Activated CD8-positive, alpha-beta T cell treated with anti-CD3 and anti-CD28 coated beads, Interleukin-2, amount 10 ng/mL, durations not matched to agents 7 days and 5 days (primary cell): ENCODE data around the gene GEMIN7. TPM values are rescaled to one million over a fixed set of nuclear protein-coding genes. Genes with fewer than 3 reads are reported as not detected.

Source experiments
- ATAC-seq: fragments of 150-1000 bp; cut with Tn5 transposase; one replicate; pipeline ENCODE4 v1.10.0; 2021; ENCODE audit warnings: moderate library complexity
- CTCF ChIA-PET: fragments of 350-600 bp; sonication (Branson Sonifier 250); formaldehyde crosslinking; loops from one replicate; lab custom pipeline; 2021; ENCODE audit warnings: antibody characterized with exemption; lab: Charles Lee
- POLR2A ChIA-PET: fragments of 350-600 bp; sonication (Branson Sonifier 250); formaldehyde crosslinking; loops from one replicate; lab custom pipeline; 2021; ENCODE audit warnings: antibody characterized with exemption; lab: Charles Lee
- DNase-seq: peaks from one replicate; pipeline ENCODE4 v3.0.0-alpha.2; 2020
- H3K27ac Mint-ChIP-seq: one replicate; pipeline ENCODE4 v1.8.0; 2021; ENCODE audit warnings: mild to moderate bottlenecking, mixed read lengths
- H3K27me3 Mint-ChIP-seq: one replicate; pipeline ENCODE4 v1.8.0; 2021; ENCODE audit warnings: low read depth, mixed read lengths
- H3K36me3 Mint-ChIP-seq: one replicate; pipeline ENCODE4 v1.8.0; 2021; ENCODE audit warnings: low read depth, mixed read lengths
- H3K4me1 Mint-ChIP-seq: one replicate; pipeline ENCODE4 v1.8.0; 2021; ENCODE audit warnings: low read depth, mixed read lengths
- H3K4me3 Mint-ChIP-seq: one replicate; pipeline ENCODE4 v1.8.0; 2021; ENCODE audit warnings: mild to moderate bottlenecking, mixed read lengths
- H3K9me3 Mint-ChIP-seq: one replicate; pipeline ENCODE4 v1.8.0; 2022; ENCODE audit warnings: mixed read lengths; ENCODE audit not compliant: insufficient read depth
- total RNA-seq, 2 experiments: library from RNA; stranded (reverse); gene quantifications; one replicate each; pipeline ENCODE4 v1.2.3, GENCODE V29; 2021

GEMIN7 gene
- total RNA-seq, 2 experiments from 2014 or later = 30.2 to 31.7 TPM

- Mint-ChIP-seq H3K4me1 (no peaks in the 10 kb centered on the region), H3K36me3 (peaks cover 42% of the 10 kb centered on the region), H3K4me3 (no peak overlapping the region), H3K27ac (no peak overlapping the region), H3K9me3 (no peaks in the 10 kb centered on the region), H3K27me3 (no peaks in the 10 kb centered on the region)
- ChIA-PET CTCF (interaction anchor here (1.4 kb wide), 1 partner anchor 24 kb away, joined by 4 read pairs; no protein-coding TSS in a partner anchor), POLR2A (interaction anchor here (0.8 kb wide), 1 partner anchor 24 kb away, joined by 3 read pairs; no protein-coding TSS in a partner anchor)
- no peak for ATAC-seq
- DNase-seq = no peak
Observed at GRCh38 chr19:45063851-45064801, 14.9 kb upstream of the GEMIN7 start.

DNA sequence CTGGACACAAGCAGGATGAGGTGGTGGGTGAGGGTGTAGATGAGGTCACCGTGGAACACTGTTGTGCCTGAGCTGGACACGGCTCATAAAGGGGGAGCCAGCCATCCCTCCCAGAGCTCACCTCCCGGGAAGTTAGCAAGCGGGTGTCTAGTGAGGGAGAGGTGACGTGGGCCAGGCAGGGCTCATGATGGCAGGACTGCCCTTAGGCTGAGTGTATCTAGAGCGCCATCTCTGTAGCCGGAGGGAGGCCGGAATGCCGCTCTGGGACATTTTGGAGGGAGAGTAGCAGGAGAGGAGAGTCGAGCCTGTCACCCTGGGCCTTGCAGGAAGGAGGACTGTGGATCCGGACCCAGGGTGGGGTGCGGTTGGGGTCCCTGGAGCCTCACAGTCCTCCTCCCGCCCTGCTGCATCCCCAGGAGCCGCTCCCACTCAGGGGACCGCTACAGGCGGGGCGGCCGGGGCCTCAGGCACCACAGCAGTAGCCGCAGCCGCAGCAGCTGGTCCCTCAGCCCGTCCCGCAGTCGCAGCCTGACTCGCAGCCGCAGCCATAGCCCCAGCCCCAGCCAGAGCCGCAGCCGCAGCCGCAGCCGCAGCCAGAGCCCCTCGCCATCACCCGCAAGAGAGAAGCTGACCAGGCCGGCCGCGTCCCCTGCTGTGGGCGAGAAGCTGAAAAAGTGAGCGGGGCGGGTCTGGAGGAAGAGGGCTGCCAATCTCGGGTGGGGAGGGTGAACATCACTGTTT lies 12.0 kb upstream of the GEMIN7 start:
- H3K4me1 Mint-ChIP-seq = no peaks in the 10 kb centered on the region
- H3K27ac Mint-ChIP-seq = no peak overlapping the region
- no peak for DNase-seq
- ChIA-PET CTCF (interaction anchor here (1.3 kb wide), 1 partner anchor 50 kb away, joined by 3 read pairs; no protein-coding TSS in a partner anchor), POLR2A (no interaction called here)
- no peak for ATAC-seq
- peaks cover 43% of the 10 kb centered on the region for H3K36me3 Mint-ChIP-seq
- no peak overlapping the region for H3K4me3 Mint-ChIP-seq
- H3K27me3 Mint-ChIP-seq = no peaks in the 10 kb centered on the region
- no peaks in the 10 kb centered on the region for H3K9me3 Mint-ChIP-seq

DNA sequence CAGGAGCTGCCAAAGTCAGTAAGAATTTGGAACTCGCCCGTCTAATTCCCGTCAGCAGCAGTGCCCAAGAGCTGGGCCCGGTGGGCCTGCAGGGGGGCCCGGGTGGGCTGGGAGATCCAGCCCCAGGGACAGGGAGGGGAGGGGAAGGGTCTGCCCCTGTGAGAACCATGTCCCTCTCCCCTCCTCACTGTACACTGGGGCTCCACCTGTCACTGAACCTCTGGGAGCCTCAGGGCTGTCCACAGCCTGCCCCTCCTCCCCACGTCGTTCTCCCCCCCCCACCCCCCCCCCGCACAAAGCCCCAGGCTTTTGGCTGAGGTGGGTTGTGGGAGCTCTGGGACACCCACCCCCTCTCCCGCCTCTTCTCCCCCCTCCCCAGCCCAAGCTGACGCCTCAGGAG lies 11.0 kb upstream of the GEMIN7 start:
- H3K36me3 Mint-ChIP-seq = peaks cover 41% of the 10 kb centered on the region
- POLR2A ChIA-PET = no interaction called here
- no peaks in the 10 kb centered on the region for H3K9me3 Mint-ChIP-seq
- H3K4me3 Mint-ChIP-seq = no peak overlapping the region
- H3K27ac Mint-ChIP-seq = no peak overlapping the region
- H3K27me3 Mint-ChIP-seq = no peaks in the 10 kb centered on the region
- DNase-seq (no peak), ATAC-seq (no peak)
- CTCF ChIA-PET = no interaction called here
- H3K4me1 Mint-ChIP-seq = peaks cover 2% of the 10 kb centered on the region

DNA sequence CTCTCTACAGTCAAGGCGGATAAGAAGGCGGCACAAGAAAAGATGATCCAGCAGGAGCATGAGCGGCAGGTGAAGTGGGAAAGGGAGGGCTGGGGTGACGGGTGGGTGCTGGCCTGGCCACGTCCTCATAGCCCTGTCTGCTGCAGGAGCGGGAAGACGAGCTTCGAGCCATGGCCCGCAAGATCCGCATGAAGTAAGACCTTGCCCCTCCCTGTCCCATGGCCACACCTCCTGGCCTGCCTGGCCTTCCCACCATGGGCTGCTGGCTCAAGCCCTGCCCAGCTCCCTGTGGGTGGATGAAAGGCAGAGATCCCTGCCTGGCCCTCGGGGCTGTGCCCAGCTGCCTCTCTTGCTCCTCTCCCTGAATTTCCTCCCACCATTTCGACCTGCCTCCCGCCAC lies 10.0 kb upstream of the GEMIN7 start:
- peaks cover 36% of the 10 kb centered on the region for H3K36me3 Mint-ChIP-seq
- ATAC-seq = peak; percentile 5
- ChIA-PET CTCF (interaction anchor here (1.5 kb wide), 1 partner anchor 10 kb away, joined by 6 read pairs; no protein-coding TSS in a partner anchor), POLR2A (no interaction called here)
- H3K4me1 Mint-ChIP-seq = peaks cover 2% of the 10 kb centered on the region
- no peaks in the 10 kb centered on the region for H3K9me3 Mint-ChIP-seq
- DNase-seq = no peak
- no peak overlapping the region for H3K4me3 Mint-ChIP-seq
- H3K27ac Mint-ChIP-seq = no peak overlapping the region
- no peaks in the 10 kb centered on the region for H3K27me3 Mint-ChIP-seq

GRCh38 chr19:45070214-45070613 lies 8.8 kb upstream of the GEMIN7 start:
- ChIA-PET CTCF (no interaction called here), POLR2A (no interaction called here)
- H3K9me3 Mint-ChIP-seq = no peaks in the 10 kb centered on the region
- H3K4me1 Mint-ChIP-seq = peaks cover 9% of the 10 kb centered on the region
- H3K27ac Mint-ChIP-seq = no peak overlapping the region
- H3K27me3 Mint-ChIP-seq = no peaks in the 10 kb centered on the region
- H3K36me3 Mint-ChIP-seq = peaks cover 35% of the 10 kb centered on the region
- no peak overlapping the region for H3K4me3 Mint-ChIP-seq
- ATAC-seq (no peak), DNase-seq (no peak)

GRCh38 chr19:45070861-45071544 lies 8.1 kb upstream of the GEMIN7 start:
- ChIA-PET CTCF (no interaction called here), POLR2A (no interaction called here)
- Mint-ChIP-seq H3K4me1 (peaks cover 11% of the 10 kb centered on the region), H3K27me3 (no peaks in the 10 kb centered on the region), H3K36me3 (peaks cover 31% of the 10 kb centered on the region), H3K27ac (no peak overlapping the region), H3K4me3 (no peak overlapping the region), H3K9me3 (no peaks in the 10 kb centered on the region)
- DNase-seq = no peak
- no peak for ATAC-seq

DNA sequence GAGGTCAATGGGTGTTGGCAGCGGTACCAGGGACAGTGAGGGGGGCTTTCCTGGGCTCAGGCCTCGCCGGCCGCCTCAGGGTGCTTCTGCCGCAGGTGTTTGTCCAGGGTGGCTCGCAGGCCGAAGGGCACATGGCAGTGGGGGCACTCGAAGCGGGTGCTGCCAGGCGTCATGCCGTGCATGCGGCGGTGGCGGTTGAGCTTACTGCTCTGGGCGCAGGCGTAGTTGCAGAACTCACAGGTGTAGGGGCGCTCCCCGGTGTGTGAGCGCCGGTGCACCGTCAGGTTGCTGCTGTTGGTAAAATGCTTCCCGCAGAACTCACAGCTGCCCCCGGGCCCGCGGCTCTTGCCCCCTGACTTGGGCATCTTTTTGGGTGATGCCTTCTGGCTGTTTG lies 7.5 kb upstream of the GEMIN7 start:
- Mint-ChIP-seq H3K27ac (no peak overlapping the region), H3K9me3 (no peaks in the 10 kb centered on the region), H3K4me3 (no peak overlapping the region), H3K4me1 (peaks cover 13% of the 10 kb centered on the region), H3K36me3 (peaks cover 31% of the 10 kb centered on the region), H3K27me3 (no peaks in the 10 kb centered on the region)
- no peak for DNase-seq
- ChIA-PET CTCF (interaction anchor here (0.9 kb wide), 1 partner anchor 12 kb away, joined by 4 read pairs; no protein-coding TSS in a partner anchor), POLR2A (interaction anchor here (0.9 kb wide), 1 partner anchor 12 kb away, joined by 5 read pairs; no protein-coding TSS in a partner anchor)
- no peak for ATAC-seq

- no peak for DNase-seq
- ChIA-PET CTCF (interaction anchor here (0.6 to 0.9 kb wide), 2 partner anchors 12 to 107 kb away, joined by 3 to 4 read pairs; no protein-coding TSS in a partner anchor), POLR2A (interaction anchor here (0.9 kb wide), 1 partner anchor 13 kb away, joined by 5 read pairs; no protein-coding TSS in a partner anchor)
- Mint-ChIP-seq H3K9me3 (no peaks in the 10 kb centered on the region), H3K36me3 (peaks cover 29% of the 10 kb centered on the region), H3K27ac (peak overlapping the region; percentile 49), H3K27me3 (no peaks in the 10 kb centered on the region), H3K4me3 (no peak overlapping the region), H3K4me1 (peaks cover 20% of the 10 kb centered on the region)
- no peak for ATAC-seq
Observed at GRCh38 chr19:45071969-45072790, 6.9 kb upstream of the GEMIN7 start.

- CTCF ChIA-PET = interaction anchor here (1.0 to 2.4 kb wide), 4 partner anchors 15 to 104 kb away, joined by 3 to 7 read pairs (median 4); partner anchors contain the start of genes BLOC1S3 and TRAPPC6A
- no peaks in the 10 kb centered on the region for H3K9me3 Mint-ChIP-seq
- ATAC-seq (no peak), DNase-seq (no peak)
- H3K4me1 Mint-ChIP-seq = peaks cover 35% of the 10 kb centered on the region
- no peaks in the 10 kb centered on the region for H3K27me3 Mint-ChIP-seq
- H3K36me3 Mint-ChIP-seq = peaks cover 27% of the 10 kb centered on the region
- POLR2A ChIA-PET = interaction anchor here (1.3 kb wide), 1 partner anchor 13 kb away, joined by 4 read pairs; no protein-coding TSS in a partner anchor
- peak overlapping the region; percentile 50 for H3K27ac Mint-ChIP-seq
- peak overlapping the region; percentile 85 for H3K4me3 Mint-ChIP-seq
Observed at GRCh38 chr19:45074744-45075300, 4.2 kb upstream of the GEMIN7 start.

DNA sequence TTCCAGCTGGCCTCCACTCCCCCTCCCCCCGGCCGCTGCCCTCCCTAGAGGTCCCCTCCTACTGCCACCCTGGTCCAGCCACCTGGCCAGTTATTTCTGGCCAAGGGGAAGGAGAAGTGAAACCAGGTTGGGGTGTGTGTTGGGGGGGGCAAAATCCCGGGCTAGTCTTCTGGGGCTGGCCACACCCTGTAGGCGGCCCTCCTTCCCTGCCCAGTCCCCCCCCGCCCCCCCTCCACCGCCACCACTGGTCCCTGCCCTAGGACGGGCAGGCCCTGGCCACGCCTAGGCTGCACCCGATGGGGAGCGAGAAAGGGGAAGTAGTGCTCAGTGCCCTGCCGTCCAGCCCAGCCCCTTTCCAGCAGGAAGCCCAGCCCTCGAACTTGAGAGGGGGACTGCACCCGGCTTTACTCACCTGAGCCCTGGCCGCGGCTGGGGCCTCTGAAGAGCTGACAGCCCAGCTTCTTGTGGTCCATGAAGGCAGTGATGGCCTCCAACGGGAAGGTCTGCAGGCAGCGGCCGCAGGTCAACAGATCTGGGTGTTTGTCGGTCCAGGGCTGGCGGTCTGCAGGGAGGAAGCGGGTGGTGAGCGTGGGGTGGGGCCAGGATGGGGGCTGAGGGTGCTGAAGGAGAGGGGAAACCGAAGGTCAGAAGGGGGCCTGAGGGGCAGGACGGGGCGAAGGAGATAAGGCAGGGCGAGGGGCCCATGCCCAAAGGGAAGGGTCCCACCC lies 3.6 kb upstream of the GEMIN7 start:
- CTCF ChIA-PET = interaction anchor here (1.0 to 2.4 kb wide), 3 partner anchors 15 to 87 kb away, joined by 3 to 7 read pairs (median 5); no protein-coding TSS in a partner anchor
- POLR2A ChIA-PET = interaction anchor here (1.3 kb wide), 1 partner anchor 12 kb away, joined by 4 read pairs; no protein-coding TSS in a partner anchor

More for the DNA sequence above, 3.6 kb upstream of the GEMIN7 start:
- Mint-ChIP-seq H3K27ac (peak overlapping the region; percentile 86), H3K9me3 (no peaks in the 10 kb centered on the region), H3K27me3 (no peaks in the 10 kb centered on the region), H3K36me3 (peaks cover 22% of the 10 kb centered on the region), H3K4me3 (peak overlapping the region; percentile 85), H3K4me1 (peaks cover 40% of the 10 kb centered on the region)
- ATAC-seq (peak; percentile 43), DNase-seq (peak; percentile 72)
